ENCODE data around the gene LAMB3.

DNA sequence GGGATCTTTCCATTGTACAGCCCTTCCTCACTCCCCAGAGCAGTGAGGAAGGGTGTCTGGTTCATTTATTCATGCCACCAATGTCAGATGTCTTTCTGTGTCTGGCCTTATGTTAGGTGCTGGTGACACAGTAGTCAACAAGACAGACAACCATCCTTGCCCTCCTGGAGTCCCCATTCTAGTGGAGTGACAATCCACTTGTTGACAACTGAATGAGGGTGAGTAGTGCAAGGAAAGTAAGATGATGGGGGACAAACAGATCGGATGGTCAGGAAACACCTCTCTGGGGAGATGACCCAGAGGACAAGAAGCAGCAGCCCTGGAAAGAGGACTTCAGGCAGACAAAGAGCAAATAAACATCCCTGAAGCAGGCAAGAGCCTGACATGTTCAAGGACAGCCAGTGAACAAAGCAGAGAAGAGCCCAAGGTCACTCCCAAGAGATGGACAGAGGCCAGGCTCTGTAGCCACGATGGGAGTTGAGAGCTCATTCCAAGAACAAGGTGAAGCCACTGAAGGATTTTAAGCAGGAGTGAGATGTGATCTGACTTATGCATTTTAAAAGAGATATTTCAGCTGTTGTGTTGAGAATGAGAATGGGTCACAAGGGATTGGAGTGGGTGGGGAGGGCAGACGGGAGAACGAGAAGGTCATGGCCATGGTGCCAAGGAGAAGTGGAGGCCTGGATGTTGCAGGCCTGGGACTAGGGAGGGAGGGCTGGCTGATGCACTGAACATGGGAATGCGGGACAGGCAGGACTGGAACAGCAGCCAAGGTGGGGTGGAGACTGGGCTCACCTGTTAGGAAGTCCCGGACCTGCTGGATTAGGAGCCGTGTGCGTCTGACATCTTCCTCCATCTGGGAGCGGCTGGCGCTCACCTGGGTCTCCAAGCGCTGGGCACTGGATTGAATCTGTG, 30.2 kb downstream of the LAMB3 start:
- no peak for TF ChIP-seq CTCF (IDR thresholded peaks at IDR 0.05)
- no peak for TF ChIP-seq POLR2A (IDR thresholded peaks at IDR 0.05)

Measured in lower leg skin (tissue), 3 donors.